H9 (cell line): ENCODE data around the gene TFAP2C. TPM values are rescaled to one million over a fixed set of nuclear protein-coding genes. Genes with fewer than 3 reads are reported as not detected.

Experiments
- DNase-seq: peaks from one replicate; pipeline ENCODE4 v3.0.0-alpha.2; 2017
- H2AFZ ChIP-seq: one replicate; pipeline ENCODE4 v1.6.1; 2013; ENCODE audit warnings: mild to moderate bottlenecking, low read length, control low read depth, moderate library complexity
- H2AK5ac ChIP-seq: 2 replicates; pipeline ENCODE4 v1.6.1; 2013; ENCODE audit warnings: low read length, control low read depth, mixed read lengths; ENCODE audit not compliant: insufficient read length
- H2BK120ac ChIP-seq: one replicate; pipeline ENCODE4 v1.6.1; 2013; ENCODE audit warnings: low read depth, mild to moderate bottlenecking, low read length, control low read depth, inconsistent platforms; ENCODE audit not compliant: poor library complexity, severe bottlenecking
- H2BK12ac ChIP-seq: 2 replicates; pipeline ENCODE4 v1.6.1; 2013; ENCODE audit warnings: low read length, control low read depth, mixed read lengths, low read depth; ENCODE audit not compliant: insufficient read length
- H2BK15ac ChIP-seq: 2 replicates; pipeline ENCODE4 v1.6.1; 2013; ENCODE audit warnings: low read depth, low read length, control low read depth
- H2BK20ac ChIP-seq: one replicate; pipeline ENCODE4 v1.6.1; 2013; ENCODE audit warnings: low read depth, mild to moderate bottlenecking, low read length, control low read depth, inconsistent platforms; ENCODE audit not compliant: poor library complexity, severe bottlenecking
- H2BK5ac ChIP-seq: 2 replicates; pipeline ENCODE4 v1.6.1; 2013; ENCODE audit warnings: low read length, control low read depth, mixed read lengths; ENCODE audit not compliant: insufficient read length
- H3K14ac ChIP-seq: 2 replicates; pipeline ENCODE4 v1.6.1; 2013; ENCODE audit warnings: low read length, control low read depth; ENCODE audit not compliant: insufficient read depth
- H3K18ac ChIP-seq: 2 replicates; pipeline ENCODE4 v1.6.1; 2013; ENCODE audit warnings: low read depth, mild to moderate bottlenecking, mixed read lengths, low read length, control low read depth; ENCODE audit not compliant: insufficient read length
- H3K23ac ChIP-seq: 2 replicates; pipeline ENCODE4 v1.6.1; 2013; ENCODE audit warnings: low read length, control low read depth, mixed read lengths, low read depth; ENCODE audit not compliant: insufficient read length
- H3K23me2 ChIP-seq: 2 replicates; pipeline ENCODE4 v1.6.1; 2013; ENCODE audit warnings: low read depth, mild to moderate bottlenecking, mixed read lengths, low read length, control low read depth; ENCODE audit not compliant: insufficient read length, poor library complexity, severe bottlenecking
- H3K27ac ChIP-seq: 2 replicates; pipeline ENCODE4 v1.5.1; 2013; ENCODE audit warnings: low read length, control low read depth, mixed read lengths, low read depth; ENCODE audit not compliant: insufficient read length
- H3K27me3 ChIP-seq: 2 replicates; pipeline ENCODE4 v1.6.1; 2013; ENCODE audit warnings: low read length, control low read depth, inconsistent platforms; ENCODE audit not compliant: insufficient read depth
- H3K4ac ChIP-seq: 2 replicates; pipeline ENCODE4 v1.6.1; 2013; ENCODE audit warnings: low read depth, mild to moderate bottlenecking, control low read depth, inconsistent platforms, low read length, moderate library complexity
- H3K4me1 ChIP-seq: 2 replicates; pipeline ENCODE4 v1.6.1; 2013; ENCODE audit warnings: low read length, control low read depth, inconsistent platforms; ENCODE audit not compliant: insufficient read depth
- H3K4me2 ChIP-seq: 2 replicates; pipeline ENCODE4 v1.6.1; 2013; ENCODE audit warnings: low read length, control low read depth, mixed read lengths; ENCODE audit not compliant: insufficient read length, insufficient read depth
- H3K56ac ChIP-seq: 2 replicates; pipeline ENCODE4 v1.6.1; 2013; ENCODE audit warnings: low read depth, mild to moderate bottlenecking, mixed read lengths, low read length, control low read depth; ENCODE audit not compliant: insufficient read length
- H3K79me1 ChIP-seq: 2 replicates; pipeline ENCODE4 v1.6.1; 2013; ENCODE audit warnings: low read depth, mild to moderate bottlenecking, moderate library complexity, low read length, control low read depth, inconsistent platforms; ENCODE audit not compliant: insufficient read depth, poor library complexity, severe bottlenecking
- H3K79me2 ChIP-seq: 2 replicates; pipeline ENCODE4 v1.6.1; 2013; ENCODE audit warnings: low read length, control low read depth, inconsistent platforms; ENCODE audit not compliant: insufficient read depth
- H3K9ac ChIP-seq: 2 replicates; pipeline ENCODE4 v1.6.1; 2013; ENCODE audit warnings: low read length, control low read depth, mixed read lengths; ENCODE audit not compliant: insufficient read length; ENCODE audit errors: extremely low read depth
- H3K9me3 ChIP-seq: one replicate; pipeline ENCODE4 v1.6.1; 2013; ENCODE audit warnings: low read depth, low read length, inconsistent platforms; ENCODE audit not compliant: control insufficient read depth
- H3T11ph ChIP-seq: one replicate; pipeline ENCODE4 v1.6.1; 2013; ENCODE audit warnings: mild to moderate bottlenecking, low read length, control low read depth, inconsistent platforms
- H4K20me1 ChIP-seq: one replicate; pipeline ENCODE4 v1.6.1; 2013; ENCODE audit not compliant: control insufficient read depth, insufficient read length, insufficient read depth
- H4K5ac ChIP-seq: 2 replicates; pipeline ENCODE4 v1.6.1; 2013; ENCODE audit warnings: low read depth, mild to moderate bottlenecking, mixed read lengths, low read length, control low read depth; ENCODE audit not compliant: insufficient read length
- H4K8ac ChIP-seq: replicated peaks from 2 replicates; pipeline ENCODE4 v1.6.1; 2013; ENCODE audit warnings: low read length, control low read depth, mixed read lengths, low read depth; ENCODE audit not compliant: insufficient read length
- H4K91ac ChIP-seq: 2 replicates; pipeline ENCODE4 v1.6.1; 2013; ENCODE audit warnings: low read depth, mild to moderate bottlenecking, moderate library complexity, mixed read lengths, low read length, control low read depth; ENCODE audit not compliant: insufficient read length
- H3K27ac Mint-ChIP-seq, 3 experiments: 2 replicates in 2 of 3; 3 replicates in 1 of 3; pipeline ENCODE4 v1.8.0; 2020 to 2021; ENCODE audit warnings: mixed read lengths in 3 of 3, mild to moderate bottlenecking in 1 of 3, moderate library complexity in 1 of 3
- H3K27me3 Mint-ChIP-seq: 2 replicates; pipeline ENCODE4 v1.8.0; 2021; ENCODE audit warnings: low read depth, mild to moderate bottlenecking, moderate library complexity, mixed read lengths
- H3K36me3 Mint-ChIP-seq, 3 experiments: 2 replicates in 2 of 3; 3 replicates in 1 of 3; pipeline ENCODE4 v1.8.0; 2020 to 2021; ENCODE audit warnings: low read depth in 3 of 3, mixed read lengths in 3 of 3; ENCODE audit not compliant: insufficient read depth in 1 of 3
- H3K4me1 Mint-ChIP-seq, 2 experiments: 2 replicates each; pipeline ENCODE4 v1.8.0; 2020; ENCODE audit warnings: mixed read lengths in 2 of 2
- H3K4me3 Mint-ChIP-seq, 2 experiments: 2 replicates in 1 of 2; 3 replicates in 1 of 2; pipeline ENCODE4 v1.8.0; 2020 to 2021; ENCODE audit warnings: mild to moderate bottlenecking in 2 of 2, mixed read lengths in 2 of 2, moderate library complexity in 1 of 2
- H3K9me3 Mint-ChIP-seq, 2 experiments: 2 replicates in 1 of 2; 3 replicates in 1 of 2; pipeline ENCODE4 v1.8.0; 2020; ENCODE audit warnings: mild to moderate bottlenecking in 2 of 2, mixed read lengths in 2 of 2, moderate library complexity in 1 of 2
- CTCF ChIP-seq: fragments of 200-600 bp; sonication (generic); conservative IDR thresholded peaks from 3 replicates; pipeline ENCODE4 v1.8.0; 2021; ENCODE audit warnings: antibody characterized with exemption, mild to moderate bottlenecking
- WGBS: extraction: QIAGEN DNeasy Blood & Tissue Kit; methylation state at CpG from one replicate; pipeline ENCODE4 v1.1.7; 2013; ENCODE audit warnings: missing lambda C conversion rate, low lambda C conversion rate, mixed read lengths; ENCODE audit not compliant: insufficient read length; ENCODE audit errors: extremely low coverage; 5-methylcytosine and 5-hydroxymethylcytosine counted together
- total RNA-seq: library from RNA; stranded (reverse); gene quantifications from 2 replicates; pipeline ENCODE4 v1.2.1, GENCODE V29; 2021

Gene TFAP2C
- total RNA-seq, 1 experiment from 2014 or later: 24.3 TPM

GRCh38 chr20:56580226-56580625 is 48.9 kb upstream of the TFAP2C start:
- Histone ChIP-seq H2BK15ac (no peak overlapping the region), H4K8ac (no peak overlapping the region), H2BK20ac (no peak overlapping the region), H3K9ac (no peak overlapping the region), H4K20me1 (no peaks in the 10 kb centered on the region), H3K79me1 (no peaks in the 10 kb centered on the region), H3K4ac (no peak overlapping the region), H3K23me2 (no peaks in the 10 kb centered on the region), H3K23ac (no peak overlapping the region), H4K91ac (no peak overlapping the region), H3K27ac (no peak overlapping the region), H3T11ph (no peak overlapping the region), H2AK5ac (no peak overlapping the region), H3K4me2 (no peak overlapping the region), H3K27me3 (no peaks in the 10 kb centered on the region), H4K5ac (no peak overlapping the region), H2BK120ac (no peak overlapping the region), H3K9me3 (no peaks in the 10 kb centered on the region), H2AFZ (no peak overlapping the region), H2BK12ac (no peak overlapping the region), H3K79me2 (no peaks in the 10 kb centered on the region), H2BK5ac (no peak overlapping the region), H3K14ac (no peak overlapping the region), H3K18ac (no peak overlapping the region), H3K56ac (no peak overlapping the region), H3K4me1 (peaks cover 2% of the 10 kb centered on the region)
- DNase-seq: no peak
- no peaks in the 10 kb centered on the region for H3K36me3 Mint-ChIP-seq
- WGBS: no CpG with 5 or more reads among the region's 12 CpGs
- H3K4me3 Mint-ChIP-seq: no peak overlapping the region
- no peak for TF ChIP-seq CTCF
- no peaks in the 10 kb centered on the region; the same call in 1 of the 2 replicates for H3K27me3 Mint-ChIP-seq
- H3K27ac Mint-ChIP-seq: peak overlapping the region in 1 of 3 experiments; percentile 72; a peak in 1 of 7 replicates
- H3K4me1 Mint-ChIP-seq: peaks cover 12 to 13% of the 10 kb centered on the region in 2 experiments
- H3K9me3 Mint-ChIP-seq: no peaks in the 10 kb centered on the region; a peak in 1 of 5 replicates
